KOPT-K1 (cell line): ENCODE data around the gene GPR25.

ENCODE experiments used
- H3K27ac ChIP-seq: fragments of 200-600 bp; sonication (generic); 2 replicates; pipeline ENCODE4 v1.5.1; 2016; ENCODE audit warnings: antibody characterized with exemption, mild to moderate bottlenecking, low read depth, low read length; ENCODE audit not compliant: poor library complexity, severe bottlenecking
- H3K36me3 ChIP-seq: fragments of 200-600 bp; sonication (generic); 2 replicates; pipeline ENCODE4 v1.5.1; 2017; ENCODE audit warnings: antibody characterized with exemption, mild to moderate bottlenecking, low read length, moderate library complexity; ENCODE audit not compliant: insufficient read depth
- H3K9me3 ChIP-seq: fragments of 200-600 bp; sonication (generic); 2 replicates; pipeline ENCODE4 v1.5.1; 2017; ENCODE audit warnings: antibody characterized with exemption, low read length, mild to moderate bottlenecking; ENCODE audit not compliant: insufficient read depth, poor library complexity, severe bottlenecking

GPR25 gene

DNA sequence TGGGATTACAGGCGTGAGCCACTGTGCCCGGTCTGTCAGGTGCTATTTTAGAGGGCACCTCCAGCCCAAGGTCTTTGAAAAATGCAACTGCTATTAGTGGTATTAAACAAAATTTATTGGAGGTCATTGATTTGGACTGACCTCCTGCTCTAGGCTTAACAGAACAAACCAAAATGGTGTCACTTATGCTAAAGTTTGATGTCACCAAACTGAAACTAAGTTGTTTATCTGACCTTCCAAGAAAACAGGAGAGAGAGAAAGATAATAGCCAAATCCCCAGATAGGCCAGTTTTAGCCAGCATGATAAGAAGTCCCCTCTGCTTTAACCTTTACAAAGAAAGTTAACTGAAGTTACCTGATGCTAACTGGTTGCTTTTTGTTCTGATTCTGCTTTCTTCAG is 13.8 kb downstream of the GPR25 start:
- peak overlapping the region; percentile 87 for H3K27ac ChIP-seq
- no peaks in the 10 kb centered on the region for H3K9me3 ChIP-seq
- H3K36me3 ChIP-seq, result no peaks in the 10 kb centered on the region

- Histone ChIP-seq H3K9me3 (no peaks in the 10 kb centered on the region), H3K36me3 (no peaks in the 10 kb centered on the region), H3K27ac (peak overlapping the region; percentile 87)
These were observed 14.3 kb downstream of the GPR25 start for GRCh38 chr1:200887036-200887435.

DNA sequence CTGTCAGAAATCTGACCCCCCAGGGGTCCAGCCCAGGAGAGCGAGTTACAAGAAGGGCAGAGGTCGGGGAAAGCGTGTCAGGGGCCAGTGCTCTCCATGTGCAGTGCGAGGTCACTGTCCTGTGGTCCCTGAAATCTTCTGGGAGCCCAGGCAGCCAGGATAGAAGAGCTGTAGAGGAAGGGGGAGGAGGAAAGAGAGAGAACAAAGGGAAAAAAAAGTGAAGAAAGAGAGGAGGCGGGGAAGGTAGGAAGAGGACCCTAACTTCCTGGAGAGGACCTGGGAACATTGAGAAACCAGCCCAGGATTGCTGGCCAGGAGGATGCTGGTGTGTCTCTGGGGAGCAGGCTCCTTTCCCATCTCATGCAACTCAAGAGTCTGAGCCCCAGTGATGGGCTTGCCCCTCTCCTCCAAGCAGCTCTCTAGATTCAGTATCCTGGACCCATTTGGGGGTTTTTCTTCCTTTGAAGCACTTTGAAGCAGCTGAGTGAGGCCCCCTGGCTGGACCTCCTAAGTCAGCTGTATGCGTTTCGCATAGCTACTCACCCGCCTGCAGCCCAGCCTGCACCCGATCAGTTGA is 15.1 kb downstream of the GPR25 start:
- no peaks in the 10 kb centered on the region for H3K36me3 ChIP-seq
- H3K27ac ChIP-seq, result peak overlapping the region; percentile 87
- H3K9me3 ChIP-seq, result no peaks in the 10 kb centered on the region

- Histone ChIP-seq H3K9me3 (no peaks in the 10 kb centered on the region), H3K27ac (peak overlapping the region; percentile 87), H3K36me3 (no peaks in the 10 kb centered on the region)
These were observed 15.6 kb downstream of the GPR25 start for GRCh38 chr1:200888349-200888838.

DNA sequence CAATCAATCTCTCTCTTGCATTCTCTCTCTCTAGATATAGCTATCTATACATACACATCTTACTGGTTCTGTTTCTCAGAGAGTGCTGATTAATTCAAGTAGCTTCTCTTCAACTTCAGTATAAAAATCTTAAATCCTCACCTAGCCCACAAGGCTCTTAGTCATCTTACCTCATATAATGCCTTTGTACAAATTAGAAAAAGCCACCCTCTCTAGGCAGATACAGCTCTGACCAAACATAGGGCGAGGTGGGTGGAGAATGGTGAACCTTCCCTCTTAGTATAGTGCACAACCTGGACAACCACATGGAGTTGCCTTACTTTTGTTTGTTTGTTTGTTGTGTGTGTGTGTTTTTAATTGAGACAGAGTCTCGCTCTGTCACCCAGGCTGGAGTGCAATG is 16.8 kb downstream of the GPR25 start:
- H3K9me3 ChIP-seq, result no peaks in the 10 kb centered on the region
- H3K36me3 ChIP-seq, result no peaks in the 10 kb centered on the region
- peak overlapping the region; percentile 87 for H3K27ac ChIP-seq

DNA sequence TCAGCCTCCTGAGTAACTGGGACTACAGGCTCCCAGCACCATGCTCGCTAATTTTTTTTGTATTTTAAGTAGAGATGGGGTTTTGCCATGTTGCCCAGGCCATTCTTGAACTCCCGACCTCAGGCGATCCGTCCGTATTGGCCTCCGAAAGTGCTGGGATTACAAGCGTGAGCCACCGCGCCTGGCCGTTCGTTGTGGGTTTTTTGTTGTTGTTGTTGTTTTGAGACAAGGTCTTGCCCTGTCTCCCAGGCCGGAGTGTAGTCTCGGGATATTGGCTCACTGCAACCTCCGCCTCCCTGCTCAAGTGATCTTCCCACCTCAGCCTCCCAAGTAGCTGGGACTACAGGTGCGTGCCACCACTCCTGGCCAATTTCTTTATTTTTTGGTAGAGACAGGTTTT is 17.2 kb downstream of the GPR25 start:
- Histone ChIP-seq H3K36me3 (no peaks in the 10 kb centered on the region), H3K9me3 (no peaks in the 10 kb centered on the region), H3K27ac (peak overlapping the region; percentile 87)

DNA sequence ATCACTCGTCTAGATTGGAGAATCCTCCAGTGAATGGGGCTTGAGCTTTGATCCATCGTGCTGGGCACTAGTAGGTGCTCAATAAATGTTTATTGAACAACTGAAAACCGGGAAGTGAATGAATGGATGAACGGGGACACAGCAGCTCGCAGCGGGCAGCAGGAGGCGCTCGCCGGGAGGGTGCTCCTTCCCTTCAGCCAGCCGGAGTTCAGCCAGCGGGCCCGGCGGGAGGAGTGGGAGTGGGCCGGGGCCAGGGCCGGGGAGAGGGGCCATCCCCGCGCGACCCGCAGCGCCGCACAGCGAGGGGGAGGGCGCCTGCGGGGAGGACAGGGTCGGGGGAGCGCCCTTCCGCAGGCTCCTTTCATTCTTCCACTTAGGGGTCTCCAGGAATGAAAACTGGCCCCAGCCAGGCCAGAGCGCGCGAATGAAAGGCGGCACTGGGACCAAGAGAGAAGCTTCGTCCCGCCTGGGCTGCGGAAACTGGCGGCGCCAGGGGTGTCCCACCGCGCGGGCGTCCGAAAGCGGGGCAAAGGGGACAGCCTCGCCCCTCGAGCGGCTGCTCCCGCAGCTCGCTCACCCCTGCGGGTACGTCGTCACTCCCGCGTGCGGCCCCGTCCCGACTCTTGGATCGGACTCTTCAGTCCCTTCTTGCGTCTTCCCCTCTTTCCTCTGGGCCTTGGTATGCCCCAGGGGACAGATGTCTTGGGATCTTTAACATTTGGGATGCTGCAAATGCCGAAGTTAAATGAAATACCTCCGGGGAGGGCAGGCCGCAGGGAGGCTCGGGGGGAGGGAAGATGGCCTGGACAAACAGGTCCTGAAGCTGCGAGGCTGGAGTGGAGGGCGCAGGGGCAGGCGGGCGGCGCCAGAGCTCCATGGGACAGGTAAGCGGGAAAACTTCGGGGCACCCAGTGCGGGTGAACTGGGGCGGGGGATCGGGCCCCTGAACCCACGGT is 18.3 kb downstream of the GPR25 start:
- H3K9me3 ChIP-seq, result no peaks in the 10 kb centered on the region
- H3K36me3 ChIP-seq, result no peaks in the 10 kb centered on the region
- no peak overlapping the region for H3K27ac ChIP-seq

DNA sequence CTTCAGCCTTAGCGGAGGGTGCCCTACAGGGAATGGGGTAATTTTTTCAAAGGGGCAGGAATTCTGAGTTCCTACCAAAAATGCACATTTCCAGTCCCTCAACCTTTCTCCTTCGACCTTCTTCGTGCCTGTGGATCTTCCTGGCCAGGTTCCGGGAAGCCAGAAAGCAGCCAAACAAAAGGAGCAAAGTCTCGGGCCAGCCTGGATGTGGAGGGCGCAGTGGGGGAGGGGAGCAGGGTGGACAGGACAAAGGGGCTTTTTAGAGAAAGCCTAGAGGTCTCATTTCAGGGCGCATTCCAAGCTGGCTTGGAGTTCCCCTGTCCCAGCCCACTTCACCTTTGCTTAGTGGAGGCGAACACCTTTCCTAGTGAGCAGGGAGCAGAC is 19.0 kb downstream of the GPR25 start:
- H3K36me3 ChIP-seq, result no peaks in the 10 kb centered on the region
- H3K9me3 ChIP-seq, result no peaks in the 10 kb centered on the region
- H3K27ac ChIP-seq, result no peak overlapping the region

GRCh38 chr1:200892546-200892945 is 19.8 kb downstream of the GPR25 start:
- Histone ChIP-seq H3K27ac (no peak overlapping the region), H3K36me3 (no peaks in the 10 kb centered on the region)

GRCh38 chr1:200892958-200893357 is 20.2 kb downstream of the GPR25 start:
- no peaks in the 10 kb centered on the region for H3K36me3 ChIP-seq
- no peaks in the 10 kb centered on the region for H3K9me3 ChIP-seq
- H3K27ac ChIP-seq, result no peak overlapping the region

More at GRCh38 chr1:200892546-200892945, 19.8 kb downstream of the GPR25 start:
- no peaks in the 10 kb centered on the region for H3K9me3 ChIP-seq

- H3K9me3 ChIP-seq, result no peaks in the 10 kb centered on the region
- H3K36me3 ChIP-seq, result no peaks in the 10 kb centered on the region
- no peak overlapping the region for H3K27ac ChIP-seq
These were observed 20.7 kb downstream of the GPR25 start for GRCh38 chr1:200893411-200893901.

DNA sequence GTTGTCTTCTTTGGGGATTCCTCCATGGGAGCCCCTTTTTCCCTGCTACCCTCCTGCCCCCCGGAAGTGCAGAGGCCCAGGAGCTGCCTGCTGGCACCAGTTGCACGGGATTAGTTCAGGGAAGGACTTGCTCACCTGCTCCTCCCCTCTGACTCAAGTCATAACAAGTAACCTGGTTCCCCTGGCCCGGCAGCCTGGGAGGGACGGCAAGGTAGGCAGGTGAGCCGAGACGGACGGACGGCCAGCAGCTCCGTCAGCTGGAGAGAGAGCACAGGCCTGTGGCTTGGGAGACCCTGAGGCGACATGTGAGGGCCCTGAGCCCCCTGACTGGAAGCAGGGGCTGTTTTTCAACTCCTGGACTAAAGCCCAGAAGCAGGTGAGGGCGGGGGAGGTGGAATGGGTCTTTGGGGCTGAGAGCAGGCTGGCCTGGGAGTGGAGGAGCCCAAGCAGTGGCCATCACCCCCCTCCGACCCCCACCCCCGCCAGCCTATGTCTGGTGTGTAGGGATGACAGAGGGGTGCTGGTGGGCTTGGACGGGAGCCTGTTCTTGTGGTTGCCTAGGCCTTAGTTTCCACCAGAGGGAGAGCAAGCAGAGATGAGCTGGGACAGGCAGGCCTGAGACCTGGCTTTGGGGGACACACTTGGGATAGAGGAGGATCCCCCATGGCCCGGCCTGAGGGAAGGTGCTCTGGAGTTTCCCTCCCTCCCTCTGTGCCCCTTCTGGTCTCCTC is 22.1 kb downstream of the GPR25 start, which contains the start of gene INAVA:
Gene INAVA, plus strand, starts transcription at position 189 of the 731 bp plus-strand sequence. CDS start 3,501 bp downstream, outside the sequence.
- H3K36me3 ChIP-seq, result no peaks in the 10 kb centered on the region
- H3K27ac ChIP-seq, result no peak within 1 kb of the TSS
- no peaks in the 10 kb centered on the region for H3K9me3 ChIP-seq

- Histone ChIP-seq H3K9me3 (no peaks in the 10 kb centered on the region), H3K27ac (no peak overlapping the region), H3K36me3 (no peaks in the 10 kb centered on the region)
These were observed 22.6 kb downstream of the GPR25 start for GRCh38 chr1:200895443-200895789.

- H3K36me3 ChIP-seq, result no peaks in the 10 kb centered on the region
- no peaks in the 10 kb centered on the region for H3K9me3 ChIP-seq
- H3K27ac ChIP-seq, result no peak overlapping the region
These were observed 23.2 kb downstream of the GPR25 start for GRCh38 chr1:200895801-200896530.
